ENCODE data around the gene GRAMD4. TPM values are rescaled to one million over a fixed set of nuclear protein-coding genes. Genes with fewer than 3 reads are reported as not detected.

Gene GRAMD4
- total and polyA plus RNA-seq, 12 donors = 15.0 to 241 (median 79.4) TPM

GRCh38 chr22:46609175-46609690 lies 11.0 kb upstream of the GRAMD4 start:
- 76 to 92% (median 82%) methylated on average over 12 to 17 of the region's 17 CpGs for WGBS, 4 donors
- peak in 1 of 7 donors; percentile 33 for DNase-seq
- intact Hi-C loops (cut with DNase I) = no loop called here
- H3K36me3 ChIP-seq (replicated peaks in 1 of 2) = no peaks in the 10 kb centered on the region
- H3K4me1 ChIP-seq (replicated peaks in 1 of 2) = peaks cover 12 to 32% of the 10 kb centered on the region in 2 donors
- no peaks in the 10 kb centered on the region for H3K27me3 ChIP-seq
- no peak overlapping the region for H3K4me3 ChIP-seq
- no peak overlapping the region for H3K27ac ChIP-seq
- TF ChIP-seq POLR2A (IDR thresholded peaks at IDR 0.05) = no peak
- no peaks in the 10 kb centered on the region for H3K9me3 ChIP-seq (replicated peaks in 1 of 3)

GRCh38 chr22:46609724-46610201 lies 10.4 kb upstream of the GRAMD4 start:
- DNase-seq = no peak
- WGBS, 4 donors = 91 to 100% (median 93%) methylated on average over 1 to 14 of the region's 14 CpGs
- no peaks in the 10 kb centered on the region for H3K36me3 ChIP-seq (replicated peaks in 1 of 2)
- no peaks in the 10 kb centered on the region for H3K9me3 ChIP-seq (replicated peaks in 1 of 3)
- no peaks in the 10 kb centered on the region for H3K27me3 ChIP-seq
- no peak overlapping the region for H3K27ac ChIP-seq
- TF ChIP-seq CTCF (IDR thresholded peaks at IDR 0.05) = no peak
- TF ChIP-seq POLR2A (IDR thresholded peaks at IDR 0.05) = no peak
- H3K4me1 ChIP-seq (replicated peaks in 1 of 2) = peaks cover 12 to 33% of the 10 kb centered on the region in 2 donors
- intact Hi-C loops (cut with DNase I) = no loop called here
- no peak overlapping the region for H3K4me3 ChIP-seq

- 80 to 94% (median 87%) methylated on average over 6 to 12 of the region's 12 CpGs for WGBS, 4 donors
- DNase-seq = no peak
- TF ChIP-seq POLR2A (IDR thresholded peaks at IDR 0.05) (no peak), CTCF (IDR thresholded peaks at IDR 0.05) (no peak)
- no peaks in the 10 kb centered on the region for H3K36me3 ChIP-seq (replicated peaks in 1 of 2)
- H3K27ac ChIP-seq = no peak overlapping the region
- intact Hi-C loops (cut with DNase I) = no loop called here
- no peaks in the 10 kb centered on the region for H3K9me3 ChIP-seq (replicated peaks in 1 of 3)
- peaks cover 12 to 33% of the 10 kb centered on the region in 2 donors for H3K4me1 ChIP-seq (replicated peaks in 1 of 2)
- H3K4me3 ChIP-seq = no peak overlapping the region
- no peaks in the 10 kb centered on the region for H3K27me3 ChIP-seq
Observed at GRCh38 chr22:46610356-46610755, 9.8 kb upstream of the GRAMD4 start.

GRCh38 chr22:46611189-46611588 lies 9.0 kb upstream of the GRAMD4 start:
- no peak overlapping the region for H3K4me3 ChIP-seq
- 82 to 98% (median 90%) methylated on average over 7 of the region's 7 CpGs for WGBS, 4 donors
- peaks cover 12 to 33% of the 10 kb centered on the region in 2 donors for H3K4me1 ChIP-seq (replicated peaks in 1 of 2)
- H3K27me3 ChIP-seq = no peaks in the 10 kb centered on the region
- H3K9me3 ChIP-seq (replicated peaks in 1 of 3) = no peaks in the 10 kb centered on the region
- TF ChIP-seq CTCF (IDR thresholded peaks at IDR 0.05) = no peak
- no peak for TF ChIP-seq POLR2A (IDR thresholded peaks at IDR 0.05)
- H3K27ac ChIP-seq = no peak overlapping the region
- intact Hi-C loops (cut with DNase I) = no loop called here
- no peak for DNase-seq
- no peaks in the 10 kb centered on the region for H3K36me3 ChIP-seq (replicated peaks in 1 of 2)

GRCh38 chr22:46612341-46612903 lies 7.8 kb upstream of the GRAMD4 start:
- Histone ChIP-seq H3K27ac (no peak overlapping the region), H3K4me1 (replicated peaks in 1 of 2) (peaks cover 12 to 34% of the 10 kb centered on the region in 2 donors)

More at GRCh38 chr22:46612341-46612903, 7.8 kb upstream of the GRAMD4 start:
- Histone ChIP-seq H3K4me3 (no peak overlapping the region), H3K36me3 (replicated peaks in 1 of 2) (no peaks in the 10 kb centered on the region), H3K9me3 (replicated peaks in 1 of 3) (no peaks in the 10 kb centered on the region), H3K27me3 (no peaks in the 10 kb centered on the region)
- 71 to 100% (median 79%) methylated on average over 2 to 13 of the region's 13 CpGs for whole genome bisulfite sequencing, 4 donors
- no peak for DNase-seq
- intact Hi-C loops (cut with DNase I) = no loop called here
- TF ChIP-seq POLR2A (IDR thresholded peaks at IDR 0.05) (no peak), CTCF (IDR thresholded peaks at IDR 0.05) (no peak)
